ENCODE data around the gene SUCLG2. TPM values are rescaled to one million over a fixed set of nuclear protein-coding genes. Genes with fewer than 3 reads are reported as not detected.

Gene SUCLG2, protein sequence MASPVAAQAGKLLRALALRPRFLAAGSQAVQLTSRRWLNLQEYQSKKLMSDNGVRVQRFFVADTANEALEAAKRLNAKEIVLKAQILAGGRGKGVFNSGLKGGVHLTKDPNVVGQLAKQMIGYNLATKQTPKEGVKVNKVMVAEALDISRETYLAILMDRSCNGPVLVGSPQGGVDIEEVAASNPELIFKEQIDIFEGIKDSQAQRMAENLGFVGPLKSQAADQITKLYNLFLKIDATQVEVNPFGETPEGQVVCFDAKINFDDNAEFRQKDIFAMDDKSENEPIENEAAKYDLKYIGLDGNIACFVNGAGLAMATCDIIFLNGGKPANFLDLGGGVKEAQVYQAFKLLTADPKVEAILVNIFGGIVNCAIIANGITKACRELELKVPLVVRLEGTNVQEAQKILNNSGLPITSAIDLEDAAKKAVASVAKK
- total RNA-seq (2014; rRNA removed; shearing (Covaris generic); ENCODE audit: low replicate concordance): 35.4 and 39.6 TPM in 2 replicates

DNA sequence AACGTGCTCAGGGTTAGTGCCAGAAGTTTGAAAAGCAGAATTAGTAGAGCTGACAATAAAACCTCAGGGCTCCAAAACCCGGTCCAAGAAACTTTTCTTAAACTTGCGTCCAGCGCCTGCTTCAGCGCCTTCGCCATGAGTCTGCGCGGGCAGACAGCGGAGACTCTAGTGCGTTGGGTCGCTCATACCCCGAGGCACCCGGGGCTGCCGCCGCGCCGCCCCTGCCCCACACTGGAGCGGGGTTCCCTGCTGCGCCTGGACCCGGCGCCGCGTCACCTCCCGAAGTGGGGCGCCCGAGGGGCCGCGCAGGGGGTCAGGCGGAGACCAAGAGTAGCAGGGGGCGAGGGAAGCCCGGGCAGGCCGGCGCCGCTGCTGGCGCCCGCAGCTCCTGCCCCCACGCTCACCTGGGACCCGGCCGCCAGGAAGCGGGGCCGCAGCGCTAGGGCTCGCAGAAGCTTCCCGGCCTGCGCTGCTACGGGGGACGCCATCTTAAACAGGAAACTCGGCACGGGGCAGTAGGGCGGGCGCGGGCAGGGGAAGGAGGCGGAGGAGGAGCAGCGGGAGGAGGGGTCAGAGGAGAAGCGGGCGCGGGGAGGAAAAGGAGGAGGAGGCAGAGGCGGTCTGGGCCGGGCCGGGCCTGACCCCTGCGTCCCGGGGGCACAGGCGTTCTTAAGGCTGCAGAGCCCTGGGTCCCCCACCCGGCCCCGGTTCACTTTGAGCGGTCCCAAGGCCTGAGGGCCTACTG, at the start of gene SUCLG2:
TSS of gene SUCLG2 (minus strand) at position 514 of the 745 bp plus-strand sequence. CDS start at position 488, 26 bp downstream.
- peak; percentile 88 for DNase-seq
- no peaks in the 10 kb centered on the region for H3K9me3 ChIP-seq
- no peaks in the 10 kb centered on the region for H3K36me3 ChIP-seq
- peak within 1 kb of the TSS; percentile 71 for H3K4me3 ChIP-seq
- H3K27me3 ChIP-seq: no peaks in the 10 kb centered on the region

DNA sequence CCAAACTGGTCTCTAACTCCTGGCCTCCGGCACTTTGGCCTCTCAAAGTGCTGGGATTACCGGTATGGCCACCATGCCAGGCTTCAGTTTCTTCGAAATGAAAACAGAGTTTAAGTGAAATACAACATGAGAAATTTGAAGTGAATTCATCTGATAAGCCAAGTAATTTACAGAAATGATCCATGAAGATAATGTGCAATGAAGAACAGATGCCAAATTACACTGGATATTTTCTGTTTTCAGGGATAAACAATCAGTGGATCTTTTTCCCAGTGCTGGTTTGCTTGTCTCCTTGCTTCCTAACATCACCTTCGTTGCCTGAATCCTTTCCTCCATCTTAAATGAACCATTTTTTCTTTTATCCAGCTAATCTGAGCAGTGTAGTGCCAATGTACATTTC, 46.2 kb upstream of the SUCLG2 start:
- Histone ChIP-seq H3K9me3 (no peaks in the 10 kb centered on the region), H3K4me3 (no peak overlapping the region), H3K36me3 (no peaks in the 10 kb centered on the region), H3K27me3 (no peaks in the 10 kb centered on the region)
- no peak for DNase-seq

DNA sequence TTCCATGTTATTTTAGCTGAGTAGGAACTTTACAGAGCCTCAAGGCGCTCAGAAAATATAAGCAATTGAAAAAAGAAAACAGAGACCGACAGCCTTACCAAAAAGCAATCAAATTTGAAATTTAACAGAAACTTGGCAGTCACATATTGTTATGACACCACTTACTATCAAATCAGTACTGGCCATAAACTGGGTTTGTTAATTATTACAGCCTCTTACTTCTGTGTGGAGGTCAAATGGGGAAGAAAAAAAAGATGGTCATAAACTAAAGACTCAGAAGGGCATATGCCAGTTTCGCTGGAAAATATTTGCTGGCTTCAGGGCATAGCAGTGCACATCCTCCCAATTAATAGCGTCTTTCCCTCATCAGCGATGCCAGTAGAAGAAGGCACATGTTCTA, 45.5 kb upstream of the SUCLG2 start:
- no peak for DNase-seq
- H3K9me3 ChIP-seq: no peaks in the 10 kb centered on the region
- H3K36me3 ChIP-seq: no peaks in the 10 kb centered on the region
- no peak overlapping the region for H3K4me3 ChIP-seq
- no peaks in the 10 kb centered on the region for H3K27me3 ChIP-seq

DNA sequence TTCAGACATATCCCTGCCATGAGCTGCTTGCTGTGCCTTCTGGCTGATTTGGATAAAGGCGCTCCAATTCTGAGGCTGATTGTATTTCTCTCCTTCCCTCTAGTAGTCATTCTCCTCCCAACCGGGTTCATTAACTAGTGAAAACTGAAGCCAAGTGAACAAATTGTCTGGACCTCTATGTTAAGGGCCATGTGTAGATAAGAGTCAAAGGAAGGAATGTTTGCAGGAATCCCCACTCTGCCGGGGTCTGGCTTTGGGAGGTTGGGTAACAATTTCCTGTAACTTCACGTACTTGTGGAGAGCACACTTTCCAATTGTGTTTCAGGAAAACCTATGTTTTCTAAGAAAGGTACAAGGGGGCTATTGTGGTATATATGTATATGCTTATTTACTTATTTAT, 38.2 kb upstream of the SUCLG2 start:
- no peak for DNase-seq
- no peak overlapping the region for H3K4me3 ChIP-seq

DNA sequence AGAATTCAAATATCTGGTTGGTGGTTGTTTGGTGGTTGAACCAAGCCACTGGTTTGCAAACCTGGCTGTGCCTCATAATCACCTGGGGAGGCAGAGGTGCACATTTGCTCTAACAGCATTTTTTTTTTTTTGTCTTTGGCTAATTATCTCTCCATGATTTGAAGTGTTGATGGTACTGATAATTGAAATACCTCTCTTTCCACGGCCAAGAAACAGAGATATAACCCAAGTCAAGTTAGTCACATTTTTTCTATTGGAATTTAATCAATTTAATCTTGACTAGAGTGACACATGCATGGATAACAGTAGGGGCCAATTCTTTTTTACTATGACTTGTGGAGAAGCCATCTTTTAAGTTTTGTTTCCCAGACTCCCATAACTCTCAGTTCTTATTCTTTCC, 37.5 kb upstream of the SUCLG2 start:
- H3K9me3 ChIP-seq: no peaks in the 10 kb centered on the region
- no peaks in the 10 kb centered on the region for H3K27me3 ChIP-seq
- no peak for DNase-seq
- H3K4me3 ChIP-seq: no peak overlapping the region
- no peaks in the 10 kb centered on the region for H3K36me3 ChIP-seq

More for the DNA sequence above, 38.2 kb upstream of the SUCLG2 start:
- Histone ChIP-seq H3K27me3 (no peaks in the 10 kb centered on the region), H3K36me3 (no peaks in the 10 kb centered on the region), H3K9me3 (no peaks in the 10 kb centered on the region)

DNA sequence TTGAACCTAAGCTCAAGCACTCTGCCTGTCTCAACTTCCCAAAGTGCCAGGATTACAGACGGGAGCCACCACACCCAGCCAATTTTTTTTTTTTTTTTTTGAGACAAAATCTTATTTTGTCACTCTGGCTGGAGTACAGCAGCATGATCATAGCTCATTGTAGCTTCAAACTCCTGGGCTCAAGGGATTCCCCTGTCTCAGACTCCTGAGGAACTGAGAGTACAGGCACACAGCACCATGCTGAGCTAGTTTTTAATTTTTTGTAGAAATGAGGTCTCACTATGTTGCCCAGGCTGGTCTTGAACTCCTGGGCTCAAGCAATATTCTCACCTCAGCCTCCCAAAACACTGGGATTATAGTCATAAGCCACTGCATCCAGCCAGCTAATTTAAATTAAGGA, 36.8 kb upstream of the SUCLG2 start:
- Histone ChIP-seq H3K27me3 (no peaks in the 10 kb centered on the region), H3K4me3 (no peak overlapping the region), H3K9me3 (no peaks in the 10 kb centered on the region), H3K36me3 (no peaks in the 10 kb centered on the region)
- DNase-seq: no peak

DNA sequence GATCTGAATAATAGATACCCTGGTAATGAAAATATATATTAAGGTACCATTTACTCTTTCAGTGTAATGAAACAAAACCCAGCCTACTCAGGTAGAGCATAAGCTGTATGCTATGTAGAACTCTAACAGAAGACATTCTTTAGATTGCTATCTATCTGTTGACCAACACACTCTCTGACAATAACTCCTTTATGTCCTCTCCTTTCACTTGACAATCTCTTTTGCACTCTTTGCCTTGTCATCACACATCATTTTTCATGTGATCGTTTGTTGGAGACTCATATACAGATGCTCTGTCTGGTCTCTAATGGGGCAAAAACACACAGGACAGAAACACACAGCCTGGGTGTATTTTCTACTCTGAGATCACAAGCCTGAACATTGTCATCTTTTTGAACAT, 35.4 kb upstream of the SUCLG2 start:
- Histone ChIP-seq H3K9me3 (no peaks in the 10 kb centered on the region), H3K27me3 (no peaks in the 10 kb centered on the region), H3K4me3 (no peak overlapping the region), H3K36me3 (no peaks in the 10 kb centered on the region)
- DNase-seq: no peak

DNA sequence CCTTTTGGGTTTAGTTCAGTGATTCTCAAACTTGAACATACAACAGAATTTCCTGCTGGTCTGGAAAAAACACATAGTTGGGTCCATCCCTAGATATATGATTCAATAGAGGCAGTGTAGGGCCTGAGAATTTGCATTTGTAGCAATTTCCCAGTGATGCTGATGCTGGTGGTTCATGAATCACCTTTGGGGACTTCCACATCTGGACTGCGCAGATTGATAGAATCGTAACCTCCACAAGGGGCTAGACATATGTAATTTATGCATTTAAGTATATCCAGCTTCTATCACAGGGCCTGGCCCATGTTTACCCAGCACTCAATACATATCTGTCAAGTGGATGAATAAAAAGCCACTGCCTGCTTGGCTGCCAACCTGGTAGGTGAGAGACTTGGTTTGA, 33.8 kb upstream of the SUCLG2 start:
- no peaks in the 10 kb centered on the region for H3K9me3 ChIP-seq
- no peak for DNase-seq
- no peaks in the 10 kb centered on the region for H3K27me3 ChIP-seq
- no peaks in the 10 kb centered on the region for H3K36me3 ChIP-seq
- no peak overlapping the region for H3K4me3 ChIP-seq

DNA sequence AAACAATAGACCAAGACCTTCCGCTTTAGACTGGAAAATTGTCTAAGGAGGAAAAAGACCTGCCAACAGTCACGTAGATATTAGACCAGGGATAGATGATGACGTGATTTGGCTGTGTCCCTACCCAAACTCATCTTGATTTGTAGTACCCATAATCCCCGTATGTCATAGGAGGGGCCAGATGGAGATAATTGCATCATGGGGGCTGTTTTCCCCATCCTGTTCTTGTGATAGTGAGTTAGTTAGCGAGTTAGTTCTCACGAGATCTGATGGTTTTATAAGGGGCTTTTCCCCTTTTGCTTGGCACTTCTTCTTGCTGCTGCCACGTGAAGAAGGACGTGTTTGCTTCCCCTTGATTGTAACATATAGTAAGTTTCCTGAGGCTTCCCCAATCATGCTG, 31.7 kb upstream of the SUCLG2 start:
- DNase-seq: no peak
- no peaks in the 10 kb centered on the region for H3K36me3 ChIP-seq
- H3K27me3 ChIP-seq: no peaks in the 10 kb centered on the region
- no peak overlapping the region for H3K4me3 ChIP-seq
- H3K9me3 ChIP-seq: no peaks in the 10 kb centered on the region

DNA sequence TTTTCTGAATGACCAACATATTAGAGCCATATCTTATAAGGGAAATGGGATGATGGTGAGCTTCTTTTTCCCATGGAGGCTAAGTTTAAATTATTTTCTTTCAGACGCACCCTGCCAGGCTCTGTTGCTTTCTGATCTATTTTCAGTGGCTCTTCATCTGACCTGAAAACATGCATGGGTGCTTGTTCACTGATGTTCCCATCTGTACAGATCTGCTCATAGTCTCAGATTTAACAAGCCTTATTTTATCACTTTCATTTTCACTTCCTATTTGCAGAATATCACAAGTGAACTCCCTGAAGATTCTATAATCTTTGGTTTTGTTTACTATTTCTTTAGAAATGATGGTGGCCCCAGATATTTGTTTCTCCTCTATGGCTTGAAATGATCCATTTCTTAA, 31.1 kb upstream of the SUCLG2 start:
- Histone ChIP-seq H3K4me3 (no peak overlapping the region), H3K36me3 (no peaks in the 10 kb centered on the region), H3K27me3 (no peaks in the 10 kb centered on the region), H3K9me3 (no peaks in the 10 kb centered on the region)
- no peak for DNase-seq

DNA sequence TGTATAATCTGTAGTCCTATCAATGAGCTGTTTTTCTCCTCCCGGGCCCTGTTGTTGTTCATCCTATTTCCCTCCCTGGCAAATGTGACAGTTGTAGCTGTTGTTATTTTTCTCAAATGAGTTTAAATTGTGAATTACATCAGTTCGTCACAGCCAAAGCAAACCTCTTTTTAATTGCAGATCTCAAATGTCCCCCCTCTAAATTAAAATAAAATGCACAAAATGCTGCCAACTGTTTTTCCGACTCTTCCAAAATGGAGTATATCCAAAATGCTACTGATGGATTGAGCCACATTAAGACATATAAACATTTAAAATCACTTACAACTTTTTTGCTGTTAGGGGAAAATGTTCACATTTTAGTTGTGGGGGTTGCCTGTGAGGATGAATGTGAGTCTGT, 29.8 kb upstream of the SUCLG2 start:
- DNase-seq: no peak
- Histone ChIP-seq H3K9me3 (no peaks in the 10 kb centered on the region), H3K4me3 (no peak overlapping the region), H3K27me3 (no peaks in the 10 kb centered on the region), H3K36me3 (no peaks in the 10 kb centered on the region)

DNA sequence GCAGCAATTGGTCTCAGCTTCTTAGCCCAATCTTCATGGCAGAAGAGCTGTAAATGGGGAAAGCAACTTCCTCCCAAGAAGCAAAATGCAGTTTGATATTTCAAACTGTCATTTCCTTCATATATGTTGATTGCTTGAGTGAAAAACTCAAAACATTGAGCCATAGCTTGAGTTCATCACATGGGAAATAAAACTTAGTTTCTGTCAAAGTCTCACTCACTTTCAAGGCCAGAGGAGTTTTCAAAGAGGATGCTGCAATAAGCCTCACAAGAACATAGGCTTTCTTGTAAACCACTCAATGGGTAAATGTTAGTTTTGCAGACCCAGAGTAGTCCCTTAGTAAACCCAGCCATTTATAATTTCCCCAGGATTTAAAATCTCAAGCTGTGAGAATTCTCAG, 29.1 kb upstream of the SUCLG2 start:
- DNase-seq: no peak
- Histone ChIP-seq H3K9me3 (no peaks in the 10 kb centered on the region), H3K4me3 (no peak overlapping the region), H3K27me3 (no peaks in the 10 kb centered on the region), H3K36me3 (no peaks in the 10 kb centered on the region)

DNA sequence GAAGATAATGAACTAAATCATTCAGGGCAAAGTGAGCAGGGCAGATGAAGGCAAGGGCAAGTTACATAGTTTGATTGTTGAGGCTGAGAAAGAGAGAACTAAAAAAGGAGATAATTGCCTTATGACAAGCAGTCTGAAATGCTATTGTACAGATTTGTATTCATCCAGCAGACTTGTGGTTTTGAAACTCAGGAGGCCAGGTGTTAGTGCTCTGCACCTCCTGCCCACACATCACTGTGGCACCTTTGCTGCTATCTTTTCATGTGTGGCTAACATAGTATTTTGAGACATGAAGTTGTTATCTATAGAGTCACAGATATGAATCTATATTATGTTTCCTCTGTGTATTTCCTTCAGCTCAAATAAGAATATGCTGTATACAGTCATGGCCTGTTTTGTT, 24.3 kb upstream of the SUCLG2 start:
- Histone ChIP-seq H3K4me3 (no peak overlapping the region), H3K9me3 (no peaks in the 10 kb centered on the region), H3K27me3 (no peaks in the 10 kb centered on the region), H3K36me3 (no peaks in the 10 kb centered on the region)
- no peak for DNase-seq

DNA sequence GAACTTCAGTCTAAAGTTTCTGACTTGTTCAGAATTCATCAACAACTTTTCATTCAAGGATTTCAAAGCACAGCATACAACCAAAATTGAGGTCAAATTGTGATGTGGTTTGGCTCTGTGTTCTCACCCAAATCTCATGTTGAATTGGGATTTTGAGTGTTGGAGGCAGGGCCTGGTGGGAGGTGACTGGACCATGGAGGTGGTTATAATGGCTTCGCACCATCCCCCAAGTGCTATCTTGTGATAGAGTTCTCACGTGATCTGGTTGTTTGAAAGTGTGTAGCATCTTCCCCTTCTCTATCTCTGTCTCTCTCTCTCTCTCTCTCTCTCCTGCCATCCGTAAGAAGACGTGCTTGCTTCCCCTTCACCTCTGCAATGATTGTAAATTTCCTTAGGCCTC, 19.6 kb upstream of the SUCLG2 start:
- Histone ChIP-seq H3K27me3 (no peaks in the 10 kb centered on the region), H3K9me3 (no peaks in the 10 kb centered on the region), H3K4me3 (no peak overlapping the region), H3K36me3 (no peaks in the 10 kb centered on the region)
- DNase-seq: no peak

DNA sequence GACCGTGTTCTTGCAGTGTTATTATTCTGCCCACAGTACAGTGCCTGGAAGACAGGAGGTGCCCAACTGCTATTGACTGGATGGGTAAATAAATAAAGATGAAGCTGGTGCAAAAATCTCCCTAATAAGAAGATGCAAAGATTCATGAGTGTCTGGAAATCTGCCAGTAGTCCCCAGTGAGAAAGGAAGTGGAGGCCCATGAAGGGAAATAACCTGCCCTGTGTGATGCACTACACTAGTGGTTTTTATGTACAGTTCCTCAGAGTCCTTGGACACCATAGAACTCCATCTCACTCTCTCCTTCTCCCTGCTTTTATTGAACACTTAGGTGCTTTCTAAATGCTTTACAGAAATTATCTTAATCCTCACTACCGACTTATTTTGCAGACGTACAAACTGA, 8.3 kb upstream of the SUCLG2 start:
- Histone ChIP-seq H3K9me3 (no peaks in the 10 kb centered on the region), H3K27me3 (no peaks in the 10 kb centered on the region), H3K36me3 (no peaks in the 10 kb centered on the region), H3K4me3 (no peak overlapping the region)
- no peak for DNase-seq

DNA sequence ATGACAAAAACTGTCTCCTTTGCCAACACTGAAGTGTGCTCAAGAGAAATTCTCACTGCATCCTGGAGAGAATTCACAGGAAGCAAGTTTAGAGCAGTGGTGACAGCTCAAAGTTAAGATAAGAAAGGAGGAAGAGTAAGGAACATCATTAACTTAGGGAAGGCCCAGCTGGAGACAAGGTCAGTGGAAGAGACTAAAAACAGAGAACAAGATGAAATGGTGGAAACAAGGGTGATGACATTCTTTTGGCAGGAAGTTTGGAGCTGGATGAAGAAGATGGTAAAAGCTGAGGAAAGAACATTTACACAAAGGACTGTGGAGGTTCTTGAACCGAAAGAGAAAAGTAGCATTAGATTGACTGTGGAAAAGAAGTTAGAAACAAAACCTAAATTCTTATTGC, 6.7 kb upstream of the SUCLG2 start:
- Histone ChIP-seq H3K27me3 (no peaks in the 10 kb centered on the region), H3K36me3 (no peaks in the 10 kb centered on the region), H3K9me3 (no peaks in the 10 kb centered on the region), H3K4me3 (no peak overlapping the region)
- DNase-seq: no peak

DNA sequence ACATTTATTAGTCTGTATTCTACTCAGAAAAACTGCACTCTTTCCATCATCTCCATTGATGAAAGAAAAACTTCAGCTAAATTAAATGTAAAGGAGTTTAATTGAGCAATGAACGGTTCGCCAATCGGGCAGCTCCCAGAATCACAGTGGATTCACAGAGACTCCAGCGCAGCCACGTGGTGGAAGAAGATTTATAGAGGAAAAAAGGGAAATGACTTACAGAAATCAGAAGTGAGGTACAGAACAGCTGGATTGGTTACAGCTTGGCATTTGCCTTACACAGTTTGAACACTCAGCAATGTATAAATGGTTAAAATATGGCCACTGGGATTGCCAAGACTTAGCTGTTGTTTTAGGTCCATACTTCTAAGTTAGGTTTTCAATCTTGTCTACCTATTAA, 2.8 kb upstream of the SUCLG2 start:
- no peak for DNase-seq
- Histone ChIP-seq H3K27me3 (no peaks in the 10 kb centered on the region), H3K9me3 (no peaks in the 10 kb centered on the region), H3K36me3 (no peaks in the 10 kb centered on the region), H3K4me3 (no peak overlapping the region)

DNA sequence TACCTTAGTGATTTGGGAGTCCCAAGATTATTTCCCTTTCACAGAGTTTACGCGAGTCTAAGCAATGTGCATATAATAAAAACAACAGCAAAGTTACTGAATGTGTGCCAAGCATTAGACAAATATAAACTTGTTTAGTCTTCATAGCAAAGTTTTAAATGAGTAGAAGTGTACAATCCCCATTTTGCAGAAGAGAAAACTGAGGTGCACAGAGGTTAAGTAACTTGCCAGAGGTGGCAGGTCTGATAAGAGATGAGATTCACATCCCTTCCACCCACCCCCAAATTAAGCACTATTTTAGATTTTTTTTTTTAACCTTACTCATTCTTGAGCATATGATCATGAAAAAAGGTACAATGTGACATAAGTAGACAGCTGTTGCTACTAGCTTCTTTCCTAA, 2.2 kb upstream of the SUCLG2 start:
- H3K36me3 ChIP-seq: no peaks in the 10 kb centered on the region

More for the DNA sequence above, 2.2 kb upstream of the SUCLG2 start:
- Histone ChIP-seq H3K9me3 (no peaks in the 10 kb centered on the region), H3K4me3 (no peak overlapping the region), H3K27me3 (no peaks in the 10 kb centered on the region)
- DNase-seq: no peak

Data from MG63 (cell line).